ELF-1 (cell line): Measurements from ENCODE around the gene EIF4G3.
A peak's percentile ranks its signal among the peaks of the same experiment; 100 is the strongest.
"Not testable (repeated sequence)": the region's sequence is repeated elsewhere in the genome, so short reads cannot be mapped to it uniquely, and the experiment has no call there.

Experiments used
- DNase-seq: peaks from one replicate; pipeline ENCODE4 v3.0.0-alpha.2; 2016; ENCODE audit warnings: low read depth, low spot score

Gene EIF4G3

DNA sequence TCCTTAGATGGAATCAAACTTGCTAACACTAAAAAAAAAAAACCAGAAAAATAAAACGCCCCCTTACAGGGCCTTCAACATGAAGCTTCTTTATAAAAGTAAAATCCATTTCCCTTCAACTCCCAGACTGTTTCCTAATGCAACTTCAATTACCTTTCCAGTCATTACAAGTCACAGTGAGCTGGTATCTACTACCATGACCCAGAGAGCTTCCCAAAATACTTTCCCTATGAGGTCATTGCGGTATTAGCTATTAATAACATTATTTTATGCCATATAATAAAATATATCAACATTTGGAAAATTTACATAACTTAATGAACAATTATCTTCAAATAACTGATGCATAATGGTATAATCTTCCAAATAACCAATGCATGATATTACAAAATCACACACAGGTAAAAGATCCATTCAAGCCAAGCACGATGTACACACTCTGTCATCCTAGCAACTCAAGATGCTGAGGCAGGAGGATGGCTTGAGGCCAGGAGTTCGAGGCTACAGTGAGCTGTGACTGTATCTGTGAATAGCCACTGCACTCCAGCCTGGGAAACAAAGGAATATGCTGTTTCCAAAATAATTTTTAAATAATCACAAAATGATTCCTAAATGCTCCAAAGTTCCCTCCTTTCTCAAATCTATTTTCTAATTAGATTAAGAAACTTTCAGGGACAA is 24.1 kb downstream of the EIF4G3 start:
- no peak for DNase-seq

DNA sequence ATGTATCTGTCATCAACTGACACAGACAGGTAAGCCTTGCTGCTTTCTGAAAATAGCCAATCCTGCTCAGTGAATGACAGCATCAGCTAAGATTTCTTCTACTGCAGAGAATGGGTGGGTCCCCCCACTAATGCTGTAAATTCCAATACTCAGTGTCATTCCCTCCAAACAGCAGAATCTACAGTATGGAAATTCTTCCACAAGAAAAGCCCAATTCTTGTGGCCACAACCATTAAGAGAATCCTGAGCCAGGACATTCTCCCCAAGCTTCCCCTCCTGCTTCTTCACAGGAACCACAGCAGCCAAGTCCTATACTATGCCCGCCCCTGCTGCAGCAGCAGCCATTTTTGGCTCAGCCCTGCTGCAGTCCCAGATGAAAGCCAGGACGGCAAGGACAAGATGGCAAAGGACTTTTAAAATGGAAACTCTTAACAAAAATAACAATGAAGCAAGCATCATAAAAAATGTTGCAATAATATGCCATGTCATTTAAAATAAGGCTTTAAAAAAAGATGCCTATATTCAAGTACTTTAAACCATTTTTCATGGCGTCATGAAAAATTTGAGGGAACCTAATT is 26.8 kb downstream of the EIF4G3 start:
- peak; percentile 28 for DNase-seq

DNA sequence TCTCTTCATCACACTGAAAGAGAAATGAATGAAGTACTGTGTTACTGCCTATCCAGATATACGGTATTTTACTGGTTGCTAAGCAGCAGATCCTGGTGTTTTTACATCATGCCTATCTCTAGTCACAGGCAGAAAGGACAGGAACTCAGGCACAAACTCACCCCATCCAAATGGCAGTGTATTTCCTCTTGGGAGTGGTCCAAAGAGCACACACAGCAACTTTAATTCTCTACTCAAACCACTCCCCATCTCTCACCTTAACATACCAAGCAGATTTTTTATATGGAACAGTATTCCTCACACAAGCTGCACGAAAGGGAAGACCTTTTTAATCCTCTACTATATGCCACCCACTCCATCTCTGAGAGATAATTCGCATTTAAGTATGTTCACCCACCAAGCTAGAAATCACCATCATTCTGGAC is 27.3 kb downstream of the EIF4G3 start:
- no peak for DNase-seq

DNA sequence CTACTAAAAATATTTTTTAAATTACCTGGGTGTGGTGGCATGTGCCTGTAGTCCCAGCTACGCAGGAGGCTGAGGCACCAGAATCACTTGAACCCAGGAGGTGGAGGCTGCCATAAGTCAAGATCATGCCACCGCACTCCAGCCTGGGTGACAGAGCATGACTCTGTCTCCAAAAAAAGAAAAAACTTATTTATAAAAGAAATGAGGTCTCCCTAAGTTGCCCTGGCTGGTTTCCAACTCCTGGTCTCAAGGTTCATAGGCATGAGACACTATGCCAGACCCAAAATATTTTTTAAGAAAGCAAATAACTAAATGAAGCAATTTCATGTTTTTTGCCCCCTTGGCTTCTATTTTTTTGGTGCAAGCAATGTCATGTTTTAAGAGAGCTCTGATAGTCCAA is 32.9 kb downstream of the EIF4G3 start:
- no peak for DNase-seq

DNA sequence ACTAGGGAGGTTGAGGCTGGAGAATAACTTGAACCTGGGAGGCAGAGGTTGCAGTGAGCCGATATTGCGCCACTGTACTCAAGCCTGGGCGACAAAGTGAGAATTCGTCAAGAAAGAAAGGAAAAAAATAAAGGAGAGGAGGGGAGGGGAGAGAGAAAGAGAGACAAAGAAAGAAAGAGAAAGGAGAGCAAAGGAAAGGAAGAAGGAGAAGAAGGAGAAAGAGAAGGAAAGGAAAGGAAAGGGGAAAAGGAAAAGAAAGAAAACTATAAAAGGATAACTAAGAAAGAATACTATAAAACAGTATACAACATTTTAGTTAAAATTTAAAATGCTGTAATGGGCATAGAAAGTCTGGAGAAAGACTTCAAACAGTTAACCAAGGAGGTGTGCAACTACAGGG is 33.6 kb downstream of the EIF4G3 start:
- DNase-seq, result no peak

DNA sequence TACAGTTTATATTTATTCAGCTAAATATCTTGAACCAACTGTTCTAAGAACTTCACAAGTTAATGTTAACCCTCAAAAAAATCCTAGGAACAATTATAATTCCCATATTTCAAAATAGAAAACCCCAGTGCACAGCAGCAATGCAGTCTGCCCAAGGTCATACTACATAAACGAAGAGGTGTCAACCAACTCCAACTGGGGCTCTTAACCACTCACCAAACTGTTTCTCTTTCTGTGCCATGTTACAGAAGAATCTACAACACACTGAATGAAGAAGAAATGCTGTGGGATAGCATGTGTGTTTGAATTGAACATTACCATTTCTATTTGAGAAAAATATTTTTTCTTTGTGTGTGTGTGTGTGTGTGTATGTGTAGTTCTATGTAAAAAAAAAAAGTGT is 35.7 kb downstream of the EIF4G3 start:
- no peak for DNase-seq

DNA sequence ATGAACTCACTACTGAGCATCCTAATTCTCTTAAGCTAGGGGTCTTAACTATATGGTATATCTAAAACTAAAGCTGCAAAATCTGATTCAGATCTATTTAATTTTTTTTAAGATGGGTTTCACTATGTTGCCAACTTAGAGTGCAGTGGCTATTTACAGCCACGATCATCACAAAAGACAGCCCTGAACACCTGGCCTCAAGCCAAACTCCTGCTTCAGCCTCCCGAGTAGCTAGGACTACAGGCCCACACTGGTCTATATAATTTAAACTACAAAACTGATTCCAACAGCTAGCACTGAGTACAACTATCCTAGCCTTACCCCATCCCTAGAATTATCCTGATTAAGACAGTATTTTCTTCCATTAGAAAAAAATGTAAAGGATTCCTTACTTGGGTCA is 37.1 kb downstream of the EIF4G3 start:
- no peak for DNase-seq

DNA sequence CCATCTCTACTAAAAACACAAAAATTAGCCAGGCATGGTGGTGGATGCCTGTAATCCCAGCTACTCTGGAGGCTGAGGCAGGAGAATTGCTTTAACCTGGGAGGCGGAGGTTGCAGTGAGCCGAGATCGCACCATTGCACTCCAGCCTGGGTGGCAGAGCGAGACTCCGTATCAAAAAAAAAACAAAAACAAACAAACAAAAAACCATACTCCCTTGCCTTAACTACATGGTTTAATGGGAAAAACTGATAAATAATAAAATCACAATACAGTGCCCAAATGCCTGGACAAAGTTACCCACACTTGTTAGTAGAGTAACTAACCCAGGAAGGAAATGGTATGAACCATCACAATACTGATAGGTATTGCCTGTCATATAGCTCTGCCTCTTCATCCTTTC is 40.4 kb downstream of the EIF4G3 start:
- not testable (repeated sequence) for DNase-seq

DNA sequence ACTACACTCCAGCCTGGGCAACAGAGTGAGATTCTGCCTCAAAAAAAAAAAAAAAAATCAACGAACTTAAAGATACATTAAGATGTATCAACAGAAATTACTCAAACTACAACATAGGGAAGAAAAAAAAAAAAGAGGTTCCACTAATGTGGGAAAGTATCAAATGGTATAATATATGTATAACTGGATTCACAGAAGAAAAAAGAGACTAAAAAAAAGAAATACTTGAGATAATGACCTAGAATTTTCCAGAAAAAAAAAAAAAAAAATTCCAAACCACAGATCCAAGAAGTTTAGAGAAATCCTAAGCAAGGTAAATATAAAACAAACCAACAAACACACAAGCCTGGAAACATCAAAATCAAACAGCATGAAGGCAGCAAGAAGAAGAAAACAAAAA is 45.5 kb downstream of the EIF4G3 start:
- DNase-seq, result no peak

DNA sequence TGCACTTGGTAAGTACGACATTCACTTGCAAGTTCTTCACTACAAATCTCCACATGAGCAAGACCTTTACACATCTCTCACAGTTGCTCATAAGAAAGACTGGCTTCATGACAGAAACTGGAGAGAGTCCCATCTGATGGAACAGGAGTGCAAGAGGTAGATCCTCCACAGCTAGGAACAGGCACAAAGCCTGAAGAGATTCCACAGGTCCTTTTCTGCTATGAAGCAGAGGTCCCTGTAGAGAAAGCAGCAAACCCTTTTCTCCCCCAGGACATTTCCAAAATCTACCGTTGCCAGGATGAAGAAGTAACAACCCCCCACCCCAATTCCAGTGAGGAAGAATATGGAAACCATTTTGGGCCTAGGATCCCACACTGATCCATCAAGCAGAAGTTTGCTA is 47.3 kb downstream of the EIF4G3 start:
- no peak for DNase-seq

DNA sequence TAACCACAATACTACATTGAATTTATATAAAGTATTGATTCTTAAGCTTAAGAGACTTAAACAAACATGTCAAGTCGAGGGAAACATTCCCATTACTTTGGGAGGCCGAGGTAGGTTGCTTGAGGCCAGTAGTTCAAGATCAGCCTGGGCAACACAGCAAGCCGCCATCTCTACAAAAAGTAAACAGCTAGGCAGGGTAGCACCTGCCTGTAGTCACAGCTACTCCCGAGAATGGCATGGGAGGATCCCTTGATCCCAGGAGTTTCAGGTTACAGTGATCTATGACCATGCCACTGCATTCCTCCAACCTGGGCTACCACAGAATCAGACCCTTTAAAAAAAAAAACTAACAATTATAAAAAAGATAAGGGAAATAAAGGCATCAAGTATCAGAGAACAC is 50.4 kb downstream of the EIF4G3 start:
- DNase-seq, result peak; percentile 22

DNA sequence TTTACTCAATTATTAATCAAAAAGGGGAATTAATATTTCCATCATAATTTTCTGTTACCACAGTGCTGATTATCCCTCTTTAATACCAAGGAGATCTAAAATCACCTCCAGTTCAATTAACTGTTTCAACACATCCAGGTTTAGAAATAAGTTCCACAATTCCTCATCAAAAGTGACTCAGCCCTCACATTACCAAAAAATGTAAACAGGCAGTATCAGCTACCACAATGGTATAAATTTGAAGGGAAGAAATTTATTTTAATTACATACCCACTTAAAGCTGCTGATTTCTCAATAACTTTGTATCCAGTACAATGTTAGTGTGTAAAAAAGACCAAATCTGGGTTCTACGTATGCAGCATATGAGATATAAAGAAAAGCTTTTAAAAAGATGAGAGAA is 51.9 kb downstream of the EIF4G3 start:
- no peak for DNase-seq

DNA sequence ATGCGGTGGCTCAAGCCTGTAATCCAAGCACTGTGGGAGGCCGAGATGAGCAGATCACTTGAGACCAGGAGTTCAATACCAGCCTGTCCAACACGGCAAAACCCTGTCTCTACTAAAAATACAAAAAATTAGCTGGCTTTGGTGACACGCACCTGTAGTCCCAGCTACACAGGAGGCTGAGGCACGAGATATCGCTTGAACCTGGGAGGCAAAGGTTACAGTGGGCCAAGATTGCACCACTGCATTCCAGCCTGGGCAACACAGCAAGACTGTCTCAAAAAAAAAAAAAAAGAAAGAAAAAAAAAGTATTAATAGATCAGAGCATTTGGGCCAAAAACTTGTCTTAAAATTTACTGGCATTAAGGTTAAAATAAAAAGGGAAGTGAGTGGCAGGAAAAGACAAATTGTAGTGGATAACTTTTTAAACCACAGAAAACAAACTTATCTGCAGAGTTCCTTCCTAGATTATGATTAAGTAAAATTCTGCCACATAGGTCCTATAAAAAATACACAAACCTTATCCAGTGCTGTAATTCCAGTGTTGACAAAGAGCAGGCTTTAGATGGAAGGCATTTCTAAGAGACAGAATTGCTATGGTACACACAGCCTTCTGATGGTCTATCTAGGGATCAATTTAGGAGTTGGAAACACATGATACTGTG is 53.3 kb downstream of the EIF4G3 start:
- no peak for DNase-seq

DNA sequence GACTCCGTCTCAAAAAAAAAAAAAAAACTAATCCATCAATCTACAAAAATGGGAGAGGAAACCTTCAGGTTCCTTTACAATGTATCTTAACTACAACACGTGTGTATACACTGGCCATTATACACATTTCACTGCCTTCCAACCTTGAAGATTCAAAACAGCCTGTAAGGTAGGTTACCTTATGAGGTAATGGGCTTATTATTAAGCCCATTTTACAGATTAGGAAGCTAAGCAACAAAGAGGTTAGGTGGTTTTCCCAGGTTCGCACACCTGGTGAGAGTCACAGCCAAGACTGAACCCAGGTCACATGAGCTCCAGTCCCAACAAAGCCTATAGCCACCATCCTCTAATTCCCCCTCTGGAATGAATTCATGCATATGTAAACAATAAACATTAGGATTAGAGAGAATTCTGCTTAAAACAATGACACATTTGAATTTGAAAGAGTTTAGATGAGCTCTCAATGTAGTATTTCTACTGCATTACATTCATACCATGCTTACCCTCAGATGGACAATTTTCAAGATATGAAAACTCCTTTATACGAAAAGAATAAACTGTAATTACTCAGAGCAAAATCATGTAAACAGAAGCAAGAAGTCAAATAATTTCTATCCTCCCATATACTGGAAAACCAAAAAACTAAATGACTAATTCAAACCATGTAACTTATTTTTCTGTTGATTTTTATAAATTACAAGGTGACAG is 54.8 kb downstream of the EIF4G3 start:
- DNase-seq, result no peak

DNA sequence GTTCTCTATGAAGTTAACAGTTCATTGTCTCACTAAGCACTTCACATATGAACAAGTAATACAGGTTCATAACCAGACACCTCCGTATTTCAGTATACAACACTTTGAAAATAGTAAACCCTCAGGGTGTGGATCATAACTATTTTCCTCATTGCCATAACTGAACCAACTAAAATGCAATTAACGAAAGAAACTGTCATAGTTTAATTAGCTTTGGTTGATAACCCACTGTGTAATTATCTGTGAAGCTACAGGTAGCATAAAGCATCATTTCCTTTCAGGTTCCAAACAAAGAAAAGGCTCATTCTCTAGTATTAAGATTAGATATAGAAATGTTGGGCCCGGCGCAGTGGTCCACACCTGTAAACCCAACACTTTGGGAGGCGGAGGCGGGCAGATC is 58.5 kb downstream of the EIF4G3 start:
- DNase-seq, result no peak

DNA sequence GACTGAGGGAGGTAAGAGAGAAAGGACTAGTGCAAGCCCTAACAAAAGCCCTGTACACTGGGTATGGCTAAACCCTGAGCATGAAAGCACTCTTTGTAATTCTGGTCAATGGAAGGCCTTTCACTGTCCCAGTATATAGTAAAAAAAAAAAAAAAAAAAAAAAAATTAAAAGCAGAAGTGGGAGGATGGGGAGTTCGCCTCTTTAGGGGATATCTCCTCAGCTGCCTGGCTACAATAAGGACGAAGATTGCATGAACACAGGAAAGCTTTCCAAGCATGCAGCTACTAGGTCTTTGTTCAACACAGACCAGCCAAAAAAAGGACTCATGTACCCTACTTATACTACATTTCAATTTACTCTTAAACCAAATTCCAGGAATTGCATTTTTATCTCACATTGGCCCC is 59.1 kb downstream of the EIF4G3 start:
- DNase-seq, result no peak

DNA sequence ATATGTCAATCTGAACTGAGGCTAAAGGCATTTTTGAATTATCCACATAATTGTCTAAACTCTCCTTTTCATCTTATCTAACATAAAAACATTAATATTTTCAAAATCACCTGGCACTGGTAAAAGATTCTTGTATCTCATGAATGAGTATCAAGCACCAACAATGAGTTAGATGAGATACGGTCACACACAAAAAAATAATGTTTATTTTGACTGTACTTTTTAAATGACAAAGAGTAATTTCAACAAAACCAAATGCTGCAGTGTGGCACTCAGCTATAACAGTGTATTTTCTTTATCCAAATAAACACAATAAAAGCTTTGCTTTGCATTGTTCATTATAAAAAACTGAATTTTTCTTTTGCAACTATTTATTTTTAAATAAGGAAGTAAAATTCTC is 59.5 kb downstream of the EIF4G3 start:
- DNase-seq, result no peak

DNA sequence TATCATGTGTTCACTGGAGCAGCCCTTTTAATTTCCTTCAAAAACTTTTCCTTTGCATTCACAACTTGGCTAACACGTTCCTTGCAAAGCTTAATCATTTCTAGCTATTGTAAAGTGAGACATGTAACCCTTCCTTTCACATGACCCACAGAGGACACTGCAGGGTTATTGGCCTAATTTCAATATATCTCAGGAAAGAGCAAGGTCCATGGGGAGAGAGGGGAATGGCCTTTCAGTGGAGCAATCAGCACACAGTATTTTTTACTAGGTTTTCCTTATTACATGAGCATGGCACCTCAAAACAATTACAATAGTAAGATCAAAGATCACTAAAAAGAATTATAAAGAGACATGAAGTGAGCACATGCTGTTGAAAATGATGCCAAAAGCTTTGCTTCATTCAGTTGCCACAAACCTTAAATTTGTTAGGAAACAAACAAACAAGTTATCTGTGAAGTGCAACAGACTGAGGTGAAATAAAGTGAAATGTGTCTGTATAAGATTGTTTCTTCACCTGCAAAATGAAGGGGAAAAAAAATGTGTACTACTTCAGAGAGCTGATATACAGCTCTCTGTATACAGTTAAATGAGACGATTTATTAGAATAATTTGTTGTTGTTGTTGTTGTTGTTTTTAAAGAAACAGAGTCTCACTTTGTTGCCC is 61.5 kb downstream of the EIF4G3 start:
- no peak for DNase-seq

DNA sequence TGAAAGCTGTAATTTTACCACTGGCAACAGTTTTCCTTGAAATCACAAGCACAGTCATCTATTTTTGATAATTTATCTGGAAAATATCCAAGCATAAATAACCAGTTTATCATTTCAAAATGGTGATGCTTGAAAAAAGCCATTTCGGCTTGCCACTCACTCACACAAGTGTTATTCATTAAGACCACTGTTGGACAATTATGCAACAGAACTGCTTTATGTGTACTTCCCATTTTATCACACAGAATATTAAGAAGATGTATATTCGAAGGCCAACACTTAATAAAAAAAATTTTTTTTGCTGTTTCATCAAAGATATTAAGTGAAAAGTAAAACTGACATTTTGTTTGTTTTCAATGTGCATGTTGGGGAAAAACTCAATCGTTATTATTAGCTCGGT is 62.3 kb downstream of the EIF4G3 start:
- DNase-seq, result no peak

DNA sequence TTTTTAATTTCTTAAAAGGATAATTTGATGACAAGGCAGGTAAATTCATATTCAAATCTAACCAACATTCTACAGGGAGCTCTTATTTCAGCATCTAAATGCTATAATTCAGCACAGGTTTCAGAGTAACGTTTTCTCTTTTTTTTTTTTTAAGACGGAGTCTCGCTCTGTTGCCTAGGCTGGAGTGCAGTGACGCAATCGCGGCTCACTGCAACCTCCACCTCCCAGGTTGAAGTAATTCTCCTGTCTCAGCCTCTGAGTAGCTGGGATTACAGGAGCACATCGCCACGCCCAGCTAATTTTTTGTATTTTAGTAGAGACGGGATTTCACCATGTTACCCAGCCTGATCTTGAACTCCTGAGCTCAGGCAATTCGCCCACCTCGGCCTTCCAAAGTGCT is 66.5 kb downstream of the EIF4G3 start:
- no peak for DNase-seq

DNA sequence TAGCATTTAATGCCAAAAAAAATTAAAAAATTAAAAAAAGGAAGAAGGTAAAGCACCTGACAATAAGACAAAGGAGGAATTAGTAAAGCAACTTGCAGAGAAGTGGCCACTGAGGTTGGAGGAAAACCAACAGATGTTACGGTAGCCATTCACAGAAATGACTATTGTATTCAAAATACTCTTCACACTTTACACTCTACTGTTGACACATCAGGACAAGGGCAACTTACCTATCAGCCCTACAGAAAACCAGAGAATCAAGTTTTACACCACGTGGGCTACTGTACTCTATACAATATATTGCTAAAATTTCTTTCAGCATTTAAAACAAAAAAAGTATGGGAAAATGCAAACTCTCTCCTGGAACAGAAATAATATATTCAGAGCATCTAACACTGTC is 70.0 kb downstream of the EIF4G3 start:
- DNase-seq, result no peak

DNA sequence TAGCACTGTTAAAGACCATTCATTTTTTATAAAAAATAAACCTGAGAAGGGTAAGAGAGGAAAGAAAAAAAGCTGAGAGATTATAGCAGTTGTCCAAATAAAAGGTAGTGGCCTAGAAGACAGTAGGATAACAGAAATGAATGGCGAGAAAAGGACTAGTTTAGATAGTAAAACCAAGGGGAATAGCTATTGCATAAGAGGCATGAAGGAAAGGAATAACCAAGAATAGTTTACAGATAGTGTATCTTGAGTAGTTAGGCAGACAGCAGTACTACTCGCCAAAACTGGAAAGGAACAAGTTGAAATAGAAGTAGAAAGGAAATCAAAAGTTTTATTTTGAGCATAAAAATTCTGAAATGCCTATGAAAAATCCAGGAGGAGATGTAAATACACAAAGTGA is 70.5 kb downstream of the EIF4G3 start:
- DNase-seq, result no peak
